ENCODE measurements around the gene SGCD. TPM values are rescaled to one million over a fixed set of nuclear protein-coding genes. Genes with fewer than 3 reads are reported as not detected.

SGCD gene
- total RNA-seq, 1 experiment from 2014 or later, result not detected

GRCh38 chr5:156388233-156388632 is 61.3 kb downstream of the SGCD start:
- no peak overlapping the region for H2AFZ ChIP-seq (ENCODE audit: low read depth, low read length, poor library complexity, severe bottlenecking)
- no peaks in the 10 kb centered on the region for H3K4me1 ChIP-seq (ENCODE audit: control insufficient read depth in 1 of 2, insufficient read depth in 2 of 2, low read length in 2 of 2)
- DNase-seq (ENCODE audit: low read depth, low spot score) (no peak), ATAC-seq (no peak)
- H3K36me3 ChIP-seq (ENCODE audit: control insufficient read depth in 1 of 2, insufficient read depth in 2 of 2, low read length in 2 of 2), result no peaks in the 10 kb centered on the region
- no peaks in the 10 kb centered on the region for H4K20me1 ChIP-seq (ENCODE audit: insufficient read depth)
- ChIA-PET CTCF (no interaction called here), RAD21 (ENCODE audit: low non-redundant PET in 1 of 2, low total read pairs in 2 of 2, uncharacterized antibody in 2 of 2, unreplicated experiment in 2 of 2) (no interaction called here), POLR2A (no interaction called here)
- no peak overlapping the region for H3K27ac ChIP-seq (ENCODE audit: low read depth, low read length)
- no TSS peak for BruUV-seq (replicated peaks)
- H3K9me2 ChIP-seq (ENCODE audit: insufficient read depth), result no peaks in the 10 kb centered on the region
- no peaks in the 10 kb centered on the region for H3K79me2 ChIP-seq (ENCODE audit: insufficient read depth, low read length)
- no peak overlapping the region for H3K4me3 ChIP-seq (replicated peaks in 1 of 2; ENCODE audit: low read depth in 1 of 2, low read length in 2 of 2)
- no peaks in the 10 kb centered on the region for H3K27me3 ChIP-seq (ENCODE audit: insufficient read depth, low read length)
- no peak for TF ChIP-seq EZH2phosphoT487 (IDR thresholded peaks at IDR 0.05; ENCODE audit: borderline replicate concordance)
- no peak for TF ChIP-seq SIN3A (IDR thresholded peaks at IDR 0.05; ENCODE audit: low read depth)
- no peak for TF ChIP-seq EZH2 (IDR thresholded peaks at IDR 0.05)
- no peak for TF ChIP-seq ZNF274 (IDR thresholded peaks at IDR 0.05; ENCODE audit: low read depth, low read length)
- TF ChIP-seq POLR2A (IDR thresholded peaks at IDR 0.05; ENCODE audit: borderline replicate concordance, extremely low read depth, insufficient read depth, insufficient read length), result no peak
- no peak for TF ChIP-seq ZFX (IDR thresholded peaks at IDR 0.05)
- TF ChIP-seq CBX3 (IDR thresholded peaks at IDR 0.05; ENCODE audit: low read depth), result no peak
- no peak for TF ChIP-seq ZBTB33 (IDR thresholded peaks at IDR 0.05; ENCODE audit: extremely low read depth, insufficient replicate concordance, low read length)
- no peak for TF ChIP-seq RAD21 (IDR thresholded peaks at IDR 0.05; ENCODE audit: low read depth)
- no peak for TF ChIP-seq ATF3 (IDR thresholded peaks at IDR 0.05)
- TF ChIP-seq REST (IDR thresholded peaks at IDR 0.05; ENCODE audit: low read depth), result no peak
- no peak for TF ChIP-seq POLR2AphosphoS5 (IDR thresholded peaks at IDR 0.05; ENCODE audit: low read depth, low read length)
- TF ChIP-seq CEBPB (IDR thresholded peaks at IDR 0.05; ENCODE audit: low read depth), result no peak
- no peak for TF ChIP-seq ELF1 (IDR thresholded peaks at IDR 0.05; ENCODE audit: borderline replicate concordance, low read depth)
- TF ChIP-seq TCF7L2 (IDR thresholded peaks at IDR 0.05; ENCODE audit: borderline replicate concordance, extremely low read depth, insufficient read depth, insufficient read length), result no peak
- TF ChIP-seq JUND (IDR thresholded peaks at IDR 0.05), result no peak
- no peak for TF ChIP-seq FOSL1 (IDR thresholded peaks at IDR 0.05; ENCODE audit: low read depth)
- no peak for TF ChIP-seq CTCF (IDR thresholded peaks at IDR 0.05 in 2 of 3, conservative IDR thresholded peaks at IDR 0.05 in 1 of 3; ENCODE audit: borderline replicate concordance in 1 of 3, insufficient read depth in 1 of 3, low read depth in 2 of 3, low read length in 2 of 3)
- no peak for TF ChIP-seq EGR1 (IDR thresholded peaks at IDR 0.05; ENCODE audit: low read depth)
- no peak for TF ChIP-seq SRF (IDR thresholded peaks at IDR 0.05; ENCODE audit: low read depth)
- intact Hi-C loops (cut with micrococcal nuclease), result no loop called here
- H3K9me3 ChIP-seq (ENCODE audit: control insufficient read depth in 1 of 2, insufficient read depth in 1 of 2, low read depth in 1 of 2, low read length in 2 of 2), result no peaks in the 10 kb centered on the region; a peak in 2 of 4 replicates
- no peak overlapping the region for H3K4me2 ChIP-seq (ENCODE audit: low read length)
- H3K9ac ChIP-seq (ENCODE audit: low read length), result no peak overlapping the region

Measured in HCT116 (cell line).